Thyroid gland (tissue), 4 donors: ENCODE results near the gene SIAH1.

Experiments
- POLR2A ChIP-seq, 2 donors: fragments of 450-650 bp; IDR thresholded peaks; one replicate each; pipeline ENCODE4 v1.6.1; 2017; ENCODE audit warnings: antibody characterized with exemption in 2 of 2, mild to moderate bottlenecking in 2 of 2, moderate library complexity in 1 of 2
- TF ChIP-seq, protein P1 (sequence below), 6 experiments: fragments of 200-600 bp in 3 of 6; fragments of 450-650 bp in 3 of 6; sonication (generic) in 3 of 6; IDR thresholded peaks; one replicate each; pipeline ENCODE4 v1.5.1; 2016 to 2019; ENCODE audit warnings: antibody characterized with exemption in 6 of 6, mild to moderate bottlenecking in 2 of 6, inconsistent platforms in 1 of 6, moderate library complexity in 1 of 6

DNA sequence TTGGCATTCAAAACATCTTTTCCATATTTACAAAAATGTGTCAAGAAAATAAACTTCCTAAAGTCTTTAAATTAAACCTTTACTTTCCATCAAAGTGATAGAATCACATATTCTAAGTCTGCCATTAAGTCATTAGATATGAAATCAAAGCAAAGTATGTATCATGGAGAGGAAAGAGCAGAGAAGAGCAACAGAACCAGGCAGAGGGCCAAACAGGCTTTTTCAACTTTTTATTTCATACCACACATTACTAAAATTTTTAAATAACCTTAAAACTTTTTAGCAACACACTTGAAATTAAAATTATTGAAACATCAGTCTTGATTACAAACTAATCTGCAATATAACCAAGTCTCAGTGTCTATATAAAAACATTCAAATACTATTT is 13.8 kb downstream of the SIAH1 start:
- TF ChIP-seq POLR2A (IDR thresholded peaks at IDR 0.05) = no peak
- TF ChIP-seq, protein P1, sequence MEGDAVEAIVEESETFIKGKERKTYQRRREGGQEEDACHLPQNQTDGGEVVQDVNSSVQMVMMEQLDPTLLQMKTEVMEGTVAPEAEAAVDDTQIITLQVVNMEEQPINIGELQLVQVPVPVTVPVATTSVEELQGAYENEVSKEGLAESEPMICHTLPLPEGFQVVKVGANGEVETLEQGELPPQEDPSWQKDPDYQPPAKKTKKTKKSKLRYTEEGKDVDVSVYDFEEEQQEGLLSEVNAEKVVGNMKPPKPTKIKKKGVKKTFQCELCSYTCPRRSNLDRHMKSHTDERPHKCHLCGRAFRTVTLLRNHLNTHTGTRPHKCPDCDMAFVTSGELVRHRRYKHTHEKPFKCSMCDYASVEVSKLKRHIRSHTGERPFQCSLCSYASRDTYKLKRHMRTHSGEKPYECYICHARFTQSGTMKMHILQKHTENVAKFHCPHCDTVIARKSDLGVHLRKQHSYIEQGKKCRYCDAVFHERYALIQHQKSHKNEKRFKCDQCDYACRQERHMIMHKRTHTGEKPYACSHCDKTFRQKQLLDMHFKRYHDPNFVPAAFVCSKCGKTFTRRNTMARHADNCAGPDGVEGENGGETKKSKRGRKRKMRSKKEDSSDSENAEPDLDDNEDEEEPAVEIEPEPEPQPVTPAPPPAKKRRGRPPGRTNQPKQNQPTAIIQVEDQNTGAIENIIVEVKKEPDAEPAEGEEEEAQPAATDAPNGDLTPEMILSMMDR (IDR thresholded peaks at IDR 0.05) = no peak
